ENCODE results near the gene PCCA. TPM values are rescaled to one million over a fixed set of nuclear protein-coding genes. Genes with fewer than 3 reads are reported as not detected.

The PCCA gene
- total and polyA plus RNA-seq, 4 donors = 30.1 to 160 (median 76.3) TPM

DNA sequence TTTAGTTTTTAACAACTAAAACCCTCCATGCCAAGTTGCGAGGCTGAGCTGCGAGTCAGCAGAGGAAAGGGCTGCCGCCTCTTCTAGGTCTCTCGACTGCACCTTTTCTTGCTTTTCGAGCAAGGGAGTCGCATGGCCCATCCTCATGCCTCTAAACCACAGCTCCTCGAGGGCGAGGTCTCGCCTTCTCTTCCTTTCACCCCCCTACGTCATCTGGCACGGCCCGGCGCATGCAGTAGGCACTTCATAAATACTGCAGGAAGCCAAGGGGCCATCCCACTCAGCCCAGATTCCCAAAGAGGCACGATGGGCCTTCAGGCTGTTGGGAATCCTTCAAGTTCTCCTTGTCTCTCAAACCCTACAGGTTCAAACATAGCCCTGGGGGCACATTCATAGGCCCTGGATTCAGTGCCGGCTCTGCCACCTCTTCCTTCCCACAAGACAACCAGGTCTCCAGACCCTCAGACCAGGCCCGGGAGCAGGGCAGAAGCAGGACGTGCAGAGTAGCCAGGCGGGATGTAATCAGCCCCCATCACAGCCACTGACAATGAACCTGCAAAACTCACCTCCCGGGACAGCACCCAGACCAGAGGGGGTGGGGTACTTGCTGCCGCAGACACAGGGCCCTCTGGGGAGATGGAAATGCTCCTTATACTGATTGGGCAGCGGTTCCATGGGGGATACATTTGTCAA is 458.0 kb downstream of the PCCA start:
- WGBS = 97% methylated on average over 21 of the region's 21 CpGs
- Histone ChIP-seq H3K9ac (ENCODE audit: low read depth in 1 of 2, low read length in 2 of 2) (no peak overlapping the region), H3K27me3 (ENCODE audit: control insufficient read depth in 4 of 4, insufficient read depth in 4 of 4, low read length in 3 of 4) (no peaks in the 10 kb centered on the region), H3K4me3 (ENCODE audit: low read depth in 1 of 3, low read length in 3 of 3) (no peak overlapping the region), H3K4me1 (ENCODE audit: control insufficient read depth in 4 of 4, insufficient read depth in 4 of 4, low read length in 3 of 4) (peaks cover 1 to 43% (median 31%) of the 10 kb centered on the region in 4 donors), H3K9me3 (ENCODE audit: control insufficient read depth in 4 of 4, low read length in 3 of 4) (no peaks in the 10 kb centered on the region), H3K27ac (ENCODE audit: low read depth in 1 of 2, low read length in 2 of 2) (no peak overlapping the region), H3K36me3 (ENCODE audit: control insufficient read depth in 4 of 4, insufficient read depth in 3 of 4, low read depth in 1 of 4, low read length in 3 of 4) (no peaks in the 10 kb centered on the region)
- DNase-seq (ENCODE audit: low spot score) = no peak
- no peak for TF ChIP-seq SP1 (IDR thresholded peaks at IDR 0.05)
- no peak for TF ChIP-seq GABPA (IDR thresholded peaks at IDR 0.05 in 1 of 2, conservative IDR thresholded peaks at IDR 0.05 in 1 of 2)
- TF ChIP-seq, protein P1, sequence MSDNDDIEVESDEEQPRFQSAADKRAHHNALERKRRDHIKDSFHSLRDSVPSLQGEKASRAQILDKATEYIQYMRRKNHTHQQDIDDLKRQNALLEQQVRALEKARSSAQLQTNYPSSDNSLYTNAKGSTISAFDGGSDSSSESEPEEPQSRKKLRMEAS (IDR thresholded peaks at IDR 0.05) = no peak
- no peak for TF ChIP-seq FOXA2 (IDR thresholded peaks at IDR 0.05)
- no peak for TF ChIP-seq HNF4A (conservative IDR thresholded peaks at IDR 0.05)
- TF ChIP-seq EGR1 (IDR thresholded peaks at IDR 0.05; ENCODE audit: low read depth in 2 of 2) = no peak
- no peak for TF ChIP-seq FOXA1 (IDR thresholded peaks at IDR 0.05)
- TF ChIP-seq JUND (IDR thresholded peaks at IDR 0.05) = no peak
- TF ChIP-seq NR2F2 (IDR thresholded peaks at IDR 0.05) = no peak
- TF ChIP-seq, protein P2, sequence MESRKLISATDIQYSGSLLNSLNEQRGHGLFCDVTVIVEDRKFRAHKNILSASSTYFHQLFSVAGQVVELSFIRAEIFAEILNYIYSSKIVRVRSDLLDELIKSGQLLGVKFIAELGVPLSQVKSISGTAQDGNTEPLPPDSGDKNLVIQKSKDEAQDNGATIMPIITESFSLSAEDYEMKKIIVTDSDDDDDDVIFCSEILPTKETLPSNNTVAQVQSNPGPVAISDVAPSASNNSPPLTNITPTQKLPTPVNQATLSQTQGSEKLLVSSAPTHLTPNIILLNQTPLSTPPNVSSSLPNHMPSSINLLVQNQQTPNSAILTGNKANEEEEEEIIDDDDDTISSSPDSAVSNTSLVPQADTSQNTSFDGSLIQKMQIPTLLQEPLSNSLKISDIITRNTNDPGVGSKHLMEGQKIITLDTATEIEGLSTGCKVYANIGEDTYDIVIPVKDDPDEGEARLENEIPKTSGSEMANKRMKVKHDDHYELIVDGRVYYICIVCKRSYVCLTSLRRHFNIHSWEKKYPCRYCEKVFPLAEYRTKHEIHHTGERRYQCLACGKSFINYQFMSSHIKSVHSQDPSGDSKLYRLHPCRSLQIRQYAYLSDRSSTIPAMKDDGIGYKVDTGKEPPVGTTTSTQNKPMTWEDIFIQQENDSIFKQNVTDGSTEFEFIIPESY (IDR thresholded peaks at IDR 0.05) = no peak
- no peak for TF ChIP-seq YY1 (IDR thresholded peaks at IDR 0.05)
- TF ChIP-seq, protein P3, sequence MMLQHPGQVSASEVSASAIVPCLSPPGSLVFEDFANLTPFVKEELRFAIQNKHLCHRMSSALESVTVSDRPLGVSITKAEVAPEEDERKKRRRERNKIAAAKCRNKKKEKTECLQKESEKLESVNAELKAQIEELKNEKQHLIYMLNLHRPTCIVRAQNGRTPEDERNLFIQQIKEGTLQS (IDR thresholded peaks at IDR 0.05) = no peak
- TF ChIP-seq RAD21 (IDR thresholded peaks at IDR 0.05) = no peak
- TF ChIP-seq HNF4G (IDR thresholded peaks at IDR 0.05) = no peak
- TF ChIP-seq, protein P4, sequence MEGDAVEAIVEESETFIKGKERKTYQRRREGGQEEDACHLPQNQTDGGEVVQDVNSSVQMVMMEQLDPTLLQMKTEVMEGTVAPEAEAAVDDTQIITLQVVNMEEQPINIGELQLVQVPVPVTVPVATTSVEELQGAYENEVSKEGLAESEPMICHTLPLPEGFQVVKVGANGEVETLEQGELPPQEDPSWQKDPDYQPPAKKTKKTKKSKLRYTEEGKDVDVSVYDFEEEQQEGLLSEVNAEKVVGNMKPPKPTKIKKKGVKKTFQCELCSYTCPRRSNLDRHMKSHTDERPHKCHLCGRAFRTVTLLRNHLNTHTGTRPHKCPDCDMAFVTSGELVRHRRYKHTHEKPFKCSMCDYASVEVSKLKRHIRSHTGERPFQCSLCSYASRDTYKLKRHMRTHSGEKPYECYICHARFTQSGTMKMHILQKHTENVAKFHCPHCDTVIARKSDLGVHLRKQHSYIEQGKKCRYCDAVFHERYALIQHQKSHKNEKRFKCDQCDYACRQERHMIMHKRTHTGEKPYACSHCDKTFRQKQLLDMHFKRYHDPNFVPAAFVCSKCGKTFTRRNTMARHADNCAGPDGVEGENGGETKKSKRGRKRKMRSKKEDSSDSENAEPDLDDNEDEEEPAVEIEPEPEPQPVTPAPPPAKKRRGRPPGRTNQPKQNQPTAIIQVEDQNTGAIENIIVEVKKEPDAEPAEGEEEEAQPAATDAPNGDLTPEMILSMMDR (IDR thresholded peaks at IDR 0.05; ENCODE audit: low read depth, low read length, missing input control) = no peak

DNA sequence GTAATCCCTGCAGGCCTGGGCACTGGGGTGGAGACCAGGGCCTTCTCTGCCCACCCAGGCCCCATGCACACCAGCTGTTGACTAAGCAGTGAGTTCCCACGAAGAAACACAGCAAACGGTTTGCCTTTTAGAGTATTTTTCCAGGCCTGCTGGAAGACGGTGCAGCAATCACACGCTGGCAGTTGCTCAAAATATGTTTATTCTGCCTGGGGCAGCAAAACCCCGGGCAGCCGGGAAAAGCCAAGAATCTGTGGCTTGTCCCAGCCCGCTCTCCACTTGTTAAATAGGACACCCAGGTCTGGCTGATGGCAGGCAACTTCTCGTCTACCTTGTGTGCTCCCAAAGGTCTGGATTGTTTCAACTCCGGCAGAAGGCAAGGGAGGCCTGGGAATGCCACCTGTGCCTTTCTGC is 458.9 kb downstream of the PCCA start:
- no peaks in the 10 kb centered on the region for H3K36me3 ChIP-seq (ENCODE audit: control insufficient read depth in 4 of 4, insufficient read depth in 3 of 4, low read depth in 1 of 4, low read length in 3 of 4)
- peak overlapping the region in 1 of 2 donors; percentile 55 for H3K9ac ChIP-seq (ENCODE audit: low read depth in 1 of 2, low read length in 2 of 2)
- peaks cover 1 to 38% (median 28%) of the 10 kb centered on the region in 4 donors for H3K4me1 ChIP-seq (ENCODE audit: control insufficient read depth in 4 of 4, insufficient read depth in 4 of 4, low read length in 3 of 4)
- 27% methylated on average over 9 of the region's 9 CpGs for WGBS
- DNase-seq (ENCODE audit: low spot score) = no peak
- peak overlapping the region; percentile 44 to 73 for H3K27ac ChIP-seq (ENCODE audit: low read depth in 1 of 2, low read length in 2 of 2)
- H3K9me3 ChIP-seq (ENCODE audit: control insufficient read depth in 4 of 4, low read length in 3 of 4) = no peaks in the 10 kb centered on the region
- H3K27me3 ChIP-seq (ENCODE audit: control insufficient read depth in 4 of 4, insufficient read depth in 4 of 4, low read length in 3 of 4) = no peaks in the 10 kb centered on the region
- no peak overlapping the region for H3K4me3 ChIP-seq (ENCODE audit: low read depth in 1 of 3, low read length in 3 of 3)
- peak; percentile 57 for TF ChIP-seq SP1 (IDR thresholded peaks at IDR 0.05)
- peak; percentile 13 to 36 for TF ChIP-seq HNF4A (conservative IDR thresholded peaks at IDR 0.05)
- no peak for TF ChIP-seq GABPA (IDR thresholded peaks at IDR 0.05 in 1 of 2, conservative IDR thresholded peaks at IDR 0.05 in 1 of 2)
- no peak for TF ChIP-seq HNF4G (IDR thresholded peaks at IDR 0.05)
- TF ChIP-seq, protein P5, sequence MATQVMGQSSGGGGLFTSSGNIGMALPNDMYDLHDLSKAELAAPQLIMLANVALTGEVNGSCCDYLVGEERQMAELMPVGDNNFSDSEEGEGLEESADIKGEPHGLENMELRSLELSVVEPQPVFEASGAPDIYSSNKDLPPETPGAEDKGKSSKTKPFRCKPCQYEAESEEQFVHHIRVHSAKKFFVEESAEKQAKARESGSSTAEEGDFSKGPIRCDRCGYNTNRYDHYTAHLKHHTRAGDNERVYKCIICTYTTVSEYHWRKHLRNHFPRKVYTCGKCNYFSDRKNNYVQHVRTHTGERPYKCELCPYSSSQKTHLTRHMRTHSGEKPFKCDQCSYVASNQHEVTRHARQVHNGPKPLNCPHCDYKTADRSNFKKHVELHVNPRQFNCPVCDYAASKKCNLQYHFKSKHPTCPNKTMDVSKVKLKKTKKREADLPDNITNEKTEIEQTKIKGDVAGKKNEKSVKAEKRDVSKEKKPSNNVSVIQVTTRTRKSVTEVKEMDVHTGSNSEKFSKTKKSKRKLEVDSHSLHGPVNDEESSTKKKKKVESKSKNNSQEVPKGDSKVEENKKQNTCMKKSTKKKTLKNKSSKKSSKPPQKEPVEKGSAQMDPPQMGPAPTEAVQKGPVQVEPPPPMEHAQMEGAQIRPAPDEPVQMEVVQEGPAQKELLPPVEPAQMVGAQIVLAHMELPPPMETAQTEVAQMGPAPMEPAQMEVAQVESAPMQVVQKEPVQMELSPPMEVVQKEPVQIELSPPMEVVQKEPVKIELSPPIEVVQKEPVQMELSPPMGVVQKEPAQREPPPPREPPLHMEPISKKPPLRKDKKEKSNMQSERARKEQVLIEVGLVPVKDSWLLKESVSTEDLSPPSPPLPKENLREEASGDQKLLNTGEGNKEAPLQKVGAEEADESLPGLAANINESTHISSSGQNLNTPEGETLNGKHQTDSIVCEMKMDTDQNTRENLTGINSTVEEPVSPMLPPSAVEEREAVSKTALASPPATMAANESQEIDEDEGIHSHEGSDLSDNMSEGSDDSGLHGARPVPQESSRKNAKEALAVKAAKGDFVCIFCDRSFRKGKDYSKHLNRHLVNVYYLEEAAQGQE (IDR thresholded peaks at IDR 0.05) = peak; percentile 45
- TF ChIP-seq, protein P3 (IDR thresholded peaks at IDR 0.05) = no peak
- TF ChIP-seq, protein P4 (IDR thresholded peaks at IDR 0.05; ENCODE audit: low read depth, low read length, missing input control) = no peak
- TF ChIP-seq YY1 (IDR thresholded peaks at IDR 0.05) = no peak
- TF ChIP-seq, protein P2 (IDR thresholded peaks at IDR 0.05) = no peak
- TF ChIP-seq NR2F2 (IDR thresholded peaks at IDR 0.05) = no peak
- TF ChIP-seq, protein P1 (IDR thresholded peaks at IDR 0.05) = peak; percentile 40
- TF ChIP-seq RAD21 (IDR thresholded peaks at IDR 0.05) = peak in 1 of 2 donors; percentile 46
- TF ChIP-seq FOXA2 (IDR thresholded peaks at IDR 0.05) = peak; percentile 18
- peak in 1 of 2 donors; percentile 26 for TF ChIP-seq JUND (IDR thresholded peaks at IDR 0.05)

All from liver (tissue), 9 donors.